HepG2 (cell line): ENCODE measurements around the gene FOXRED2. TPM values are rescaled to one million over a fixed set of nuclear protein-coding genes. Genes with fewer than 3 reads are reported as not detected.

Source experiments
- AGO2 ChIP-seq: fragments of 200-400 bp; formaldehyde crosslinking; optimal IDR thresholded peaks from 2 replicates; pipeline ENCODE3; 2017; ENCODE audit warnings: mild to moderate bottlenecking, low read depth, low read length, moderate library complexity
- DPF2 ChIP-seq: sonication (generic); formaldehyde crosslinking; IDR thresholded peaks from 2 replicates; pipeline ENCODE4 v1.4.0; 2020; ENCODE audit warnings: mild to moderate bottlenecking, low read depth, missing genetic modification reagents, borderline replicate concordance
- ERF ChIP-seq: IDR thresholded peaks from 2 replicates; pipeline ENCODE4 v1.6.1; 2018; ENCODE audit warnings: missing biosample characterization, missing genetic modification reagents
- GMEB1 ChIP-seq: sonication (generic); formaldehyde crosslinking; IDR thresholded peaks from 2 replicates; pipeline ENCODE4 v1.5.1; 2020; ENCODE audit warnings: missing genetic modification reagents, mild to moderate bottlenecking, borderline replicate concordance
- LCORL ChIP-seq, 2 experiments: fragments of 450-650 bp in 1 of 2; sonication (generic) in 1 of 2; formaldehyde crosslinking in 1 of 2; IDR thresholded peaks; 2 replicates each; pipeline versions ENCODE4 v1.5.0 to v1.6.1; 2017 to 2020; ENCODE audit warnings: antibody characterized with exemption in 1 of 2, missing genetic modification reagents in 1 of 2
- NFKB2 ChIP-seq: sonication (generic); formaldehyde crosslinking; IDR thresholded peaks from 2 replicates; pipeline ENCODE4 v1.4.0; 2020; ENCODE audit warnings: missing genetic modification reagents, borderline replicate concordance
- PHF21A ChIP-seq: sonication (generic); formaldehyde crosslinking; IDR thresholded peaks from 2 replicates; pipeline ENCODE4 v1.5.0; 2020; ENCODE audit warnings: mild to moderate bottlenecking, missing genetic modification reagents
- PITX1 ChIP-seq: sonication (generic); formaldehyde crosslinking; IDR thresholded peaks from 2 replicates; pipeline ENCODE4 v1.5.1; 2020; ENCODE audit warnings: mild to moderate bottlenecking, missing genetic modification reagents
- PPARG ChIP-seq: conservative IDR thresholded peaks from 2 replicates; pipeline ENCODE4 v1.6.1; 2016; ENCODE audit warnings: missing biosample characterization, missing genetic modification reagents
- REPIN1 ChIP-seq: sonication (generic); formaldehyde crosslinking; IDR thresholded peaks from 2 replicates; pipeline ENCODE4 v1.8.0; 2022; ENCODE audit warnings: missing genetic modification reagents, low read depth, mild to moderate bottlenecking, borderline replicate concordance
- THAP11 ChIP-seq: IDR thresholded peaks from 2 replicates; pipeline ENCODE4 v1.6.1; 2016; ENCODE audit warnings: missing biosample characterization, missing genetic modification reagents
- ZBTB7A ChIP-seq: sonication (generic); formaldehyde crosslinking; IDR thresholded peaks from 2 replicates; pipeline ENCODE4 v1.8.0; 2022; ENCODE audit warnings: mild to moderate bottlenecking, missing genetic modification reagents
- ZKSCAN8 ChIP-seq: IDR thresholded peaks from 2 replicates; pipeline ENCODE4 v1.6.1; 2016; ENCODE audit warnings: borderline replicate concordance, missing genetic modification reagents, missing compliant biosample characterization
- ZNF274 ChIP-seq: sonication (generic); formaldehyde crosslinking; IDR thresholded peaks from 2 replicates; pipeline ENCODE4 v1.5.1; 2020; ENCODE audit warnings: mild to moderate bottlenecking, missing genetic modification reagents
- ZNF331 ChIP-seq: sonication (generic); formaldehyde crosslinking; IDR thresholded peaks from 2 replicates; pipeline ENCODE4 v1.4.0; 2020; ENCODE audit warnings: missing genetic modification reagents
- ZNF350 ChIP-seq: sonication (generic); formaldehyde crosslinking; IDR thresholded peaks from 2 replicates; pipeline ENCODE4 v1.4.0; 2020; ENCODE audit warnings: mild to moderate bottlenecking, low read depth, missing genetic modification reagents, borderline replicate concordance
- ZNF430 ChIP-seq: sonication (generic); formaldehyde crosslinking; IDR thresholded peaks from 2 replicates; pipeline ENCODE4 v1.9.0; 2021; ENCODE audit warnings: mild to moderate bottlenecking, missing genetic modification reagents
- ZNF597 ChIP-seq: sonication (generic); formaldehyde crosslinking; IDR thresholded peaks from 2 replicates; pipeline ENCODE4 v1.5.0; 2020; ENCODE audit warnings: missing genetic modification reagents
- ZNF598 ChIP-seq: sonication (generic); formaldehyde crosslinking; IDR thresholded peaks from 2 replicates; pipeline ENCODE4 v1.5.1; 2020; ENCODE audit warnings: mild to moderate bottlenecking, missing genetic modification reagents, borderline replicate concordance
- ZNF652 ChIP-seq: IDR thresholded peaks from 2 replicates; pipeline ENCODE4 v1.6.1; 2016; ENCODE audit warnings: low read depth, borderline replicate concordance
- ZNF768 ChIP-seq: sonication (generic); formaldehyde crosslinking; IDR thresholded peaks from 2 replicates; pipeline ENCODE4 v1.4.0; 2020; ENCODE audit warnings: missing genetic modification reagents
- ZNF770 ChIP-seq: sonication (generic); formaldehyde crosslinking; IDR thresholded peaks from 2 replicates; pipeline ENCODE4 v1.5.0; 2020; ENCODE audit warnings: mild to moderate bottlenecking, missing genetic modification reagents
- ZNF891 ChIP-seq: sonication (generic); formaldehyde crosslinking; IDR thresholded peaks from 2 replicates; pipeline ENCODE4 v1.5.0; 2020; ENCODE audit warnings: mild to moderate bottlenecking, missing genetic modification reagents
- polyA plus RNA-seq, 8 experiments: library from polyadenylated mRNA; depleted of rRNA in 3 of 8; stranded (reverse) in 7 of 8; unstranded in 1 of 8; fragments of >200 nt; fragmentation: Illumina TruSeq in 4 of 8; extraction: Trizol in 4 of 8; gene quantifications; 2 replicates each; pipeline versions ENCODE4 v1.2.1 to v1.2.3, GENCODE V29; 2011 to 2016; ENCODE audit warnings: low read depth in 4 of 8, missing spikeins in 1 of 8, mixed read lengths in 1 of 8; ENCODE audit not compliant: insufficient read depth in 1 of 8
- total RNA-seq, 5 experiments: library from RNA; depleted of rRNA; stranded (reverse); fragments of >200 nt; fragmentation: Illumina TruSeq; extraction: Trizol; gene quantifications; 2 replicates each; pipeline ENCODE4 v1.2.3, GENCODE V29; 2016; ENCODE audit warnings: low read depth in 1 of 5

FOXRED2 gene
- total and polyA plus RNA-seq, 2 of the 13 experiments (the other 11 are each of a cell fraction or from before 2014, with no cell fraction given) = 9.3 to 28.1 TPM

DNA sequence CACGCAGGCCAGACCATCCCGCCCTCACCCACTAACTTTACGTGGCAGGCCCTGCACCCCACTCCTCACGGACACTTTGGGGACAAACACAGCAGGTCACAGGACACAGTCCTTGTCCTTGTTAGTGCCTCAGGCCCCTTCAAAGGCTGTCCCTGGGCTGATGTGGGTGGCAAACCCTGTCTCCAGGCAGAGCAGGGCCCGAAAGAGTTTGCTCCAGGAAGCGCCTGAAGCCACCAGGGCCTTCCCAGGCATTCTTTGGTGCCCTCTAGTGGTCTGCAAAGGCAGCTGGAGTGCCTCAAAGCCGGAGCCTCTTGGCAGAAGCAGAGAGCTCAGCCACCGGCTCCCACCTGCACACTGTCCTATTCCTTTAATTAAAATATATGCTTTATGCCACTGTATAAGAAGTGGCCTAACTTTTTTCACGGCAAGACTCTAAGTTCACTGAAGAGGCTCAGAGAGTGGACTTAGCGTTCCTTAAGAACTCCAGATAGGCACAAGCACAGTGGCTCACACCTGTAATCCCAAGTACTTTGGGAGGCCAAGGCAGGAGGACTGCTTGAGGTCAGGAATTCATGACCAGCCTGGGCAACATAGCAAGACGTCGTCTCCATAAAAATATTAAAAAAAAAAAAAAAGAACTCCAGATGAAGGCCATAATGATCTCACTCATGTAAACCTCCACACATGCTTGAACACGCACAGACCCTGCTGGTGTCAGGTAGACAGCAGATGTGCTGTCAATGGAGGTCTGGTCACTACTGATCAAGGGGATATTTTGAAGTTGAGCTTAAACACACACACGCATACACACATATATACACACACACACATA lies 36.5 kb downstream of the FOXRED2 start (continued):
- TF ChIP-seq GMEB1 = no peak
- TF ChIP-seq ZNF597 (CRISPR knock-in tag) = no peak
- 0 out of 2 replicates have a peak, but pooled peaks have one; percentile 22 for TF ChIP-seq ZNF430
- TF ChIP-seq AGO2 = no peak
- no peak for TF ChIP-seq DPF2 (CRISPR knock-in tag)
- TF ChIP-seq NFKB2 (CRISPR knock-in tag) = peak; percentile 58; the same call in 1 of the 2 replicates
- TF ChIP-seq ZNF331 (CRISPR knock-in tag) = 0 out of 2 replicates have a peak, but pooled peaks have one; percentile 23
- TF ChIP-seq THAP11 (CRISPR knock-in tag) = 0 out of 2 replicates have a peak, but pooled peaks have one; percentile 39
- 0 out of 2 replicates have a peak, but pooled peaks have one; percentile 22 for TF ChIP-seq PPARG
- peak; percentile 56; the same call in 1 of the 2 replicates for TF ChIP-seq ZKSCAN8 (CRISPR knock-in tag)
- peak; percentile 56; the same call in 1 of the 2 replicates for TF ChIP-seq ZNF770 (CRISPR knock-in tag)
- TF ChIP-seq ERF (CRISPR knock-in tag) = 0 out of 2 replicates have a peak, but pooled peaks have one; percentile 56
- TF ChIP-seq ZNF274 = 0 out of 2 replicates have a peak, but pooled peaks have one; percentile 29
- TF ChIP-seq ZNF598 (CRISPR knock-in tag) = peak; percentile 58; the same call in 1 of the 2 replicates
- TF ChIP-seq PHF21A = no peak
- 0 out of 2 replicates have a peak, but pooled peaks have one; percentile 36 for TF ChIP-seq ZNF768 (CRISPR knock-in tag)
- TF ChIP-seq PITX1 (CRISPR knock-in tag) = peak; percentile 28; the same call in 1 of the 2 replicates
- peak; percentile 38; the same call in 1 of the 2 replicates for TF ChIP-seq ZNF652 (CRISPR knock-in tag)
- 0 out of 2 replicates have a peak, but pooled peaks have one; percentile 47 for TF ChIP-seq ZNF350
- no peak for TF ChIP-seq ZBTB7A (CRISPR knock-in tag)
- 0 out of 2 replicates have a peak, but pooled peaks have one; percentile 66 for TF ChIP-seq ZNF891
- TF ChIP-seq REPIN1 (CRISPR knock-in tag) = peak; percentile 69; the same call in 1 of the 2 replicates
- TF ChIP-seq LCORL (IDR thresholded peaks at IDR 0.05) = no peak
- peak; percentile 54; the same call in 1 of the 2 replicates for TF ChIP-seq LCORL (CRISPR knock-in tag; IDR thresholded peaks at IDR 0.05)
